ENCODE measurements around the gene SMARCC1.

GRCh38 chr3:47567149-47567548 lies 214.5 kb downstream of the SMARCC1 start:
- no peak for TF ChIP-seq CTCF (IDR thresholded peaks at IDR 0.05)
- no peak for TF ChIP-seq POLR2A (IDR thresholded peaks at IDR 0.05)

Data from esophagus squamous epithelium (tissue), 4 donors.